ENCODE results near the gene RFC5. TPM values are rescaled to one million over a fixed set of nuclear protein-coding genes. Genes with fewer than 3 reads are reported as not detected.
A peak's percentile ranks its signal among the peaks of the same experiment; 100 is the strongest.

The RFC5 gene
- total and polyA plus RNA-seq, 2 of the 13 experiments (the other 11 are each of a cell fraction or from before 2014, with no cell fraction given) = 16.8 to 51.4 TPM

- no peak for TF ChIP-seq PRDM4 (CRISPR knock-in tag; IDR thresholded peaks at IDR 0.05; ENCODE audit: borderline replicate concordance)
- peak; percentile 80; the same call in 1 of the 2 replicates for TF ChIP-seq PITX1 (CRISPR knock-in tag; IDR thresholded peaks at IDR 0.05)
- TF ChIP-seq CSRNP2 (CRISPR knock-in tag; conservative IDR thresholded peaks at IDR 0.05; ENCODE audit: low read depth) = no peak
- peak; percentile 94 for TF ChIP-seq THRA (CRISPR knock-in tag; IDR thresholded peaks at IDR 0.05; ENCODE audit: borderline replicate concordance)
- 0 out of 2 replicates have a peak, but pooled peaks have one; percentile 41 for TF ChIP-seq ZNF724P (CRISPR knock-in tag; IDR thresholded peaks at IDR 0.05; ENCODE audit: borderline replicate concordance)
- no peak for TF ChIP-seq NR0B2 (CRISPR knock-in tag; IDR thresholded peaks at IDR 0.05)
- 0 out of 2 replicates have a peak, but pooled peaks have one; percentile 57 for TF ChIP-seq ZBTB25 (CRISPR knock-in tag; IDR thresholded peaks at IDR 0.05)
- 0 out of 2 replicates have a peak, but pooled peaks have one; percentile 33 for TF ChIP-seq GMEB1 (CRISPR knock-in tag; IDR thresholded peaks at IDR 0.05; ENCODE audit: borderline replicate concordance)
- TF ChIP-seq HNF1A (IDR thresholded peaks at IDR 0.05; ENCODE audit: low read depth) = peak; percentile 37; the same call in 1 of the 2 replicates
- TF ChIP-seq HNF1A (CRISPR knock-in tag; IDR thresholded peaks at IDR 0.05; ENCODE audit: borderline replicate concordance) = peak; percentile 78
These were observed 36.0 kb downstream of the RFC5 start (continued) for GRCh38 chr12:118052324-118053070.
